NCI-H526 (cell line): ENCODE measurements around the gene MBP.

ENCODE experiments used
- DNase-seq, 2 experiments: peaks; one replicate each; lab custom pipeline; 2025; lab: John Stamatoyannopoulos, UW

Gene MBP

GRCh38 chr18:77151033-77151771, 18.6 kb upstream of the MBP start:
- no peak for DNase-seq

GRCh38 chr18:77150588-77150987, 18.0 kb upstream of the MBP start:
- no peak for DNase-seq

DNA sequence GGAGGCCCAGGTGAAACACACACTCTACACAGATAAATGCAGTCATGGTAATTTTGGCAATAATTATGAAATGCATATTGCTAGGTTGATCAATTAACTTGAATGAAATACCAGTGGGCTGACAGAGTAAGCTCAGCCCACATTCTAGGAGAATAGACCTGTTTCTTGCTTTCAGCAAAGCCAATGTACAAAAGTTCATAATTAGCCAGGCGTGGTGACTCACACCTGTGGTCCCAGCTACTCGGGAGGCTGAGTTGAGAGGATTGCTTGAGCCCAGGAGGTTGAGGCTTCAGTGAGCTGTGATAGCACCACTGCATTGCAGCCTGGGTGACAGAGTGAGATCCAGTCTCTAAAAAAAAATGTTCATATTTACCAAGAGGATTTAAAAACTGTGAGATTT, 15.7 kb upstream of the MBP start:
- no peak for DNase-seq

- peak in 1 of 2 experiments; percentile 29 for DNase-seq
These were observed 14.9 kb upstream of the MBP start for GRCh38 chr18:77147418-77147852.

GRCh38 chr18:77146249-77147080, 13.9 kb upstream of the MBP start:
- DNase-seq, result no peak

DNA sequence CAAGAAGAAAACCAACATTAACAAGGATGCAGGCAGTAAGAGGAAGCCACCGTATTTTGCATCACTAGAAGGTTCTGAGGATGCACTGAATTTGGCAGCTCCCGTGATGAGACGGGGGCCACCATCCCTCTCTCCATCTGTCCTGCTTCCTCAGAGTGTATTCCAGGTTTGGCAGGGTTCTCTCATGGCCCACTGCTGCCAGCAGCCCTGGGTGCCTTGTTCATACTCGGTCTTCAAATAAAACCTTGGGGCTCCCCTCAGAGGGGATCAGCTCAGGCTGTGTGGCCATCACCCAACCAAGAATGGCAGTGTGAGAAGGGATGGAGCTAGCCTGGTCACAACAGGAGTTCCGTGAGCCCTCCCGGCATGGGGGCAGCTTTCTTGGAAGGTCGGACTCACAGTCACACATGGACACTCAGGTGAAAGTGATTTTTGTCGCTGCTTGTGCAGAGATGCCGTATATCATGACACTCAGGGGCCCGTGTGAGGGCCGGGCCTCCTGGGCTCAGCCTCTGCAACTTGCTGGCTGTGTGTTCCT, 12.8 kb upstream of the MBP start:
- DNase-seq, result no peak

- no peak for DNase-seq
These were observed 12.0 kb upstream of the MBP start for GRCh38 chr18:77144451-77145118.

DNA sequence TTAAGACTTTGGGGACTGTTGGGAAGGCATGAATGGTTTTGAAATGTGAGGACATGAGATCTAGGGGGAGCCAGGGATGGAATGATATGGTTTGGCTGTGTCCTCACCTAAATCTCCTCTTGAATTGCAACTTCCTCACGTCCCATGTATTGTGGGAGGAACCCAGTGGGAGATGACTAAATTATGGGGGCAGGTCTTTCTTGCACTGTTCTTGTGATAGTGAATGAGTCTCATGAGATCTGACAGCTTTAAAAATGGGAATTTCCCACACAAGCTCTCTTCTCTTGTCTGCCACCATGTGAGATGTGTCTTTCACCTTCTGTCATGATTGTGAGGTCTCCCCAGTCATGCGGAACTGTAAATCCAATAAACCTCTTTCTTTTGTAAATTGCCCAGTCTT, 11.5 kb upstream of the MBP start:
- no peak for DNase-seq

DNA sequence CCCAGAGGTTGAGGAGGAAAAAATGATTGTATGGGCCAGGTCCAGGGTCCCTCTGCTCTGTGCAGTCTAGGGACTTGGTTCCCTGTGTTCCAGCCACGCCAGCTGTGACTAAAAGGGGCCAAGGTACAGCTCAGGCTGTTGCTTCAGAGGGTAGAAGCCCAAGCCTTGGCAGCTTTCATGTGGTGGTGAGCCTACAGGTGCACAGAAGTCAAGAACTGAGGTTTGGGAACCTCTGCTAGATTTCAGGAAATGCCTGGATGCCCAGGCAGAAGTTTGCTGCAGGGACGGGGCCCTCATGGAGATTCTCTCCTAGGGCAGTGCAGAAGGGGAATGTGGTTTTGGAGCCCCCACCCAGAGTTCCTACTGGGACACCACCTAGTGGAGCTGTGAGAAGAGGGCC, 10.6 kb upstream of the MBP start:
- no peak for DNase-seq

- no peak for DNase-seq
These were observed 9.0 kb upstream of the MBP start for GRCh38 chr18:77141401-77142118.

- no peak for DNase-seq
These were observed 8.0 kb upstream of the MBP start for GRCh38 chr18:77140439-77141109.

DNA sequence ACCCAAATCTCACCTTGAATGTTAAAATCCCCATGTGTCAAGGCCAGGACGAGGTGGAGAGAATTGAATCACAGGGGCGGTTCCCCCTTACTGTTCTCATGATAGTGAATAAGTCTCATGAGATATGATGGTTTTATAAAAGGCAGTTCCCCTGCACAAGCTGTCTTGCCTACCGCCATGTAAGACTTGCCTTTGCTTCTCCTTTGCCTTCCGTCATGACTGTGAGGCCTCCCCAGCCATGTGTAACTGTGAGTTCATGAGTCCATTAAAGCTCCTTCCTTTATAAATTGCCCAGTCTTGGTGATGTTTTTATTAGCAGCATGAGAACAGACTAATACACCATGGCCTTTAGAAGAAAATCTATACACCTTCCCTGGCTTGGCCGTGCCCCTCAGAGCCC, 7.4 kb upstream of the MBP start:
- DNase-seq, result no peak

- DNase-seq, result no peak
These were observed 7.0 kb upstream of the MBP start for GRCh38 chr18:77139619-77140018.

DNA sequence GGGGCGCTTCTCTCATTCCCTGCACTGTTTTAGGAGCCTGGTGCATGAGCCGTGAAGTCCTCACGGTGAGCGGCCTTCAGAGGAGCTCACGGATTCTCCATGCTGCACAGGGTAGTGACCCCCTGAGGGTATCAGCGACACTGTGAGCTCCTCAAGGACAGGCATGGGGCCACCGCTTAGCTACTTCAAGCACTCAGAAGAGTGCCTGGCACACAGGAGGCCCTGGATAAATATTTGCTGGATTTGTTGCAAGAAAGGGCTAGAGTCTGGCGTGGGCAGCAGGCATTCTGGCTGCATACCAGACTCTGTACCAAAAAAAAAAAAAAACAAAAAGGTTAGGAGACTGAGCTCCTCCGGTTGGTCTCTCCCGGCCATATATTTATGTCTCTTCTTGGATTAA, 5.7 kb upstream of the MBP start:
- no peak for DNase-seq

DNA sequence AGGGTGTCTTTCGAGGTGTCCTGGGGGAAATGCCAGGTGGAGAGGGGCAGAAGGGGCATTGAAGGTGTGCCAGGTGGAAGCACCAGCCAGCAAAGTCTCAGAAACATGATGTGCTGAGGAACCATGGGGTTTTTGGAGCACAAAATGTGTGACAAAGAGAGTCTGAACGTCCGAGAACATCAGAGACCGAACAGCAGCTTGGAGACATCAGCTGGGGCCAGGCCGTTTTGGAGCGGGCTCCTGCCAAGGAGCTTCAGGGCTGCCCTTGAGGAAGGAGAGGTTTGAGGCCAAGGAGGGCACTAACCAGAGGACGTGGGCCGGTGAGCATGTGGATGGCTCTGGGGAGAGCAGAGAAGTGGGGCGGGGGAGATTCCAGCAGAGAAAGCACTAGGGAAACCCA, 5.3 kb upstream of the MBP start:
- no peak for DNase-seq

DNA sequence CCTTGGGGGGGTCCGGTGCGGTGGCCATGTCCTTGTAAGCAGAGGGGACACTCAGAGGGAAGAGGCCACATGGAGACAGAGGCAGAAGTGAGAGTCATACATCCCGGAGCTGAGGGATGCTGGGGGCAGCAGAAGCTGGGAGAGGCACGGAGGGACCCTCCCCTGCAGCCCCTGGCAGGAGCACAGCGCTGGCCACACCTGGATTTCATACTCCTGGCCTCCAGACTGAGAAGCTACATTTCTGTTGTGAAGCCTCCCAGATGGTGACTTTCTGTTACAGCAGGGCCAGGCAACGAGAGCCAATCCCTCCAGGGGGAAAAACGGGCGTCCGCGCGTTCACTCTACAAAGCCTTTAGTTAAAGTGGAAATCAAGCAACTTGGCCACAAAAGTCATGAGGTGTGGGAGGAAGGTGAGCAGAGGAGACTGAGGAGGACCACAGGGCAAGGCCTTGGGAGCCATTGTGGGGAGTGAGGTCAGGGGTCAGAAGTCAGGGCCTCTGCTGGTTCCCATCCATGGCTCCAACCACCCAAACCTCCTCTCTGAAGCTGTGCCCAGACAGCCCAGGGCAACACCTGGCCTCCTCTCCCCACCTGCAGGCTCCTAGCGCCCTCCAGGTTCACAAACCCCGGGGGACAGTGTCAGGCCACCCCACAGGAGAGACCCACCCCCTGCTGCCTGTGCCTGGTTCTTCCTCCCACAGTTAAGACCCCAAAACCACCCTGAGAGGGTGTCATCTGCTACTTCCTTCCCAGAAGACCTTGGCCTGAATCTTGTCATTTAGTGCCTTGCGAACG, 4.5 kb upstream of the MBP start:
- no peak for DNase-seq

DNA sequence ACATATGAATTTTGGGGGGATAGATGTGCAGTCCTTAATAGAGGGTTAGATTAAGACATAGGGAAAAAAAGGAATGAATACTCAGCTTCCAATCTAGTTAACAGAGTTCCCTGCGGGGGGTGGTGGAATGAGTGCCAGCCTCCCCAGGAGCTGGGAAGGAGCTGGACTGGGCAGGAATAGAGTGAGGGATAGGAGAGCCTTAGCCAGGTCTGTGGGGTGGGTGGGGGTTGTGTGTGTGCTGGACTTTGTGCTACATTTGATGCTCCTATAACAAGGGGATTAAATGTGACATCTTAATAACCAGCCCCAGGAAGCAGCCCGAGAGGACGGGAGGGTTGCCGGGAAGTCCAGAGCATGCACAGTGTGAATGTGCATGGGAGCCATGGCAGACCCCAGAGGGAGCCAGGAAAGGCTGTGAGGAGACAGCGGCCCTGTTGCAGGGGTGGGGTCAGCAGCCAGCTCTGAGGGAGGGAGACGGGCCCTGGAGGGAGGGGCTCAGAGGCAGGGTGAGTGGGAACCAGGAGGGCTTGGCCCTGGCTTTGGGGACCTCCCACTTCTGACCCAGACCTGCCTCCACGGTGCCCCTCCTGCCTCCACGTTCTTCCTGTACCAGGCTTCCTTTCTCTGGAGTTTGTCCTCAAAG, 3.6 kb upstream of the MBP start:
- DNase-seq, result no peak

DNA sequence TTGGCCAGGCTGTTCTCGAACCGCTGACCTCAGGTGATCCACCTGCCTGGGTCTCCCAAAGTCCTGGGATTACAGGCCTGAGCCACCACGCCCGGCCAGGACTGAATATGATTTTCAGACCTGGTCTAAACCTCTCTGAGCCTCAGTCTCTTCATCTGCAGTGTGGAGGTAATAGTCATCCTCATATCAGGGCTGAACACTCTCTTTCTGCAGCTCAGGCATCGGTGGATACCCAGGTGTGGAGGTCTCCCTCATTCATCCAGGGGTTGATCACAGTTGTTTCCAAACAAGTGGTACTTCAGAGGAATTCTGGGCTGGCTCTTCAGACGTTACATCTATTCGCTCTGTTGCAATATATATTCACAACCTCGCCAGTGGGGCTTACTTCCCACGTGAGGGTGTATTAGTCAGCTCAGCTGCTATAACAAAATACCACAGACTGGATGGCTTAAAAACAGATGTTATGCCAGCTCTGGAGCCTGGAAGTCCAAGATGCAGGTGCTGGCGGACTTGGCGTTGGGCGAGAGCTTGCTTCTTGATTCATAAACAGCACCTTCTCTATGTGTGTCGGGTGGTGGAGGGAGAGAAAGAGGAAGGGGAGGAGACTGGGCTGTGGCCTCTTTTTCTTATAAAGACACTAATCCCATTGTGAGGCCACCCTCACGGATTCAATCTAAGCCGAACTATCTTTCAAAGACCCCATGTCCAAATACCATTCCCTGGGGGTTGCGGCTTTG, 2.9 kb upstream of the MBP start:
- no peak for DNase-seq

DNA sequence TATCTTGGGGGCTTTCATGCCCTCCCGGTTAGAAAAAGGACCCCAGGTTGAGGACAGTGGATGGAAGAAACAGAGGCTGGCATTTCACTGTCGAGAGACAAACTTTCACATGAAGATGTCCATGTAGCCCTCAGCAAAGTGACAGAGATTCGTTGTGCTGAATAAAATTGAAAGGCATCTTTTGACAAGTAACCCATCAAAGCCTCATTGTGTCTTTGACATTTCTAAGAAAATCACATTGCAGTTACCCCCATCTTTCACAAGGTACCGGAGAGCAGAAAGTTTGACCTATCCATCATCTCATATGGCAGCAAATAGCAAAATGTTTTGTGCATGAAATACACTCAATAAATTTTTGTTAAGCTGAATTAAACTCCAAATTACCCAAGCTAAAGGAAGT, 2.0 kb upstream of the MBP start:
- DNase-seq, result no peak
